H9 (cell line): ENCODE measurements around the gene NDC80. TPM values are rescaled to one million over a fixed set of nuclear protein-coding genes. Genes with fewer than 3 reads are reported as not detected.

ENCODE experiments used
- DNase-seq: peaks from one replicate; pipeline ENCODE4 v3.0.0-alpha.2; 2017
- H2AFZ ChIP-seq: one replicate; pipeline ENCODE4 v1.6.1; 2013; ENCODE audit warnings: mild to moderate bottlenecking, low read length, control low read depth, moderate library complexity
- H2AK5ac ChIP-seq: 2 replicates; pipeline ENCODE4 v1.6.1; 2013; ENCODE audit warnings: low read length, control low read depth, mixed read lengths; ENCODE audit not compliant: insufficient read length
- H2BK120ac ChIP-seq: one replicate; pipeline ENCODE4 v1.6.1; 2013; ENCODE audit warnings: low read depth, mild to moderate bottlenecking, low read length, control low read depth, inconsistent platforms; ENCODE audit not compliant: poor library complexity, severe bottlenecking
- H2BK12ac ChIP-seq: 2 replicates; pipeline ENCODE4 v1.6.1; 2013; ENCODE audit warnings: low read length, control low read depth, mixed read lengths, low read depth; ENCODE audit not compliant: insufficient read length
- H2BK15ac ChIP-seq: 2 replicates; pipeline ENCODE4 v1.6.1; 2013; ENCODE audit warnings: low read depth, low read length, control low read depth
- H2BK20ac ChIP-seq: one replicate; pipeline ENCODE4 v1.6.1; 2013; ENCODE audit warnings: low read depth, mild to moderate bottlenecking, low read length, control low read depth, inconsistent platforms; ENCODE audit not compliant: poor library complexity, severe bottlenecking
- H2BK5ac ChIP-seq: 2 replicates; pipeline ENCODE4 v1.6.1; 2013; ENCODE audit warnings: low read length, control low read depth, mixed read lengths; ENCODE audit not compliant: insufficient read length
- H3K14ac ChIP-seq: 2 replicates; pipeline ENCODE4 v1.6.1; 2013; ENCODE audit warnings: low read length, control low read depth; ENCODE audit not compliant: insufficient read depth
- H3K18ac ChIP-seq: 2 replicates; pipeline ENCODE4 v1.6.1; 2013; ENCODE audit warnings: low read depth, mild to moderate bottlenecking, mixed read lengths, low read length, control low read depth; ENCODE audit not compliant: insufficient read length
- H3K23ac ChIP-seq: 2 replicates; pipeline ENCODE4 v1.6.1; 2013; ENCODE audit warnings: low read length, control low read depth, mixed read lengths, low read depth; ENCODE audit not compliant: insufficient read length
- H3K23me2 ChIP-seq: 2 replicates; pipeline ENCODE4 v1.6.1; 2013; ENCODE audit warnings: low read depth, mild to moderate bottlenecking, mixed read lengths, low read length, control low read depth; ENCODE audit not compliant: insufficient read length, poor library complexity, severe bottlenecking
- H3K27ac ChIP-seq: 2 replicates; pipeline ENCODE4 v1.5.1; 2013; ENCODE audit warnings: low read length, control low read depth, mixed read lengths, low read depth; ENCODE audit not compliant: insufficient read length
- H3K27me3 ChIP-seq: 2 replicates; pipeline ENCODE4 v1.6.1; 2013; ENCODE audit warnings: low read length, control low read depth, inconsistent platforms; ENCODE audit not compliant: insufficient read depth
- H3K4ac ChIP-seq: 2 replicates; pipeline ENCODE4 v1.6.1; 2013; ENCODE audit warnings: low read depth, mild to moderate bottlenecking, control low read depth, inconsistent platforms, low read length, moderate library complexity
- H3K4me1 ChIP-seq: 2 replicates; pipeline ENCODE4 v1.6.1; 2013; ENCODE audit warnings: low read length, control low read depth, inconsistent platforms; ENCODE audit not compliant: insufficient read depth
- H3K4me2 ChIP-seq: 2 replicates; pipeline ENCODE4 v1.6.1; 2013; ENCODE audit warnings: low read length, control low read depth, mixed read lengths; ENCODE audit not compliant: insufficient read length, insufficient read depth
- H3K56ac ChIP-seq: 2 replicates; pipeline ENCODE4 v1.6.1; 2013; ENCODE audit warnings: low read depth, mild to moderate bottlenecking, mixed read lengths, low read length, control low read depth; ENCODE audit not compliant: insufficient read length
- H3K79me1 ChIP-seq: 2 replicates; pipeline ENCODE4 v1.6.1; 2013; ENCODE audit warnings: low read depth, mild to moderate bottlenecking, moderate library complexity, low read length, control low read depth, inconsistent platforms; ENCODE audit not compliant: insufficient read depth, poor library complexity, severe bottlenecking
- H3K79me2 ChIP-seq: 2 replicates; pipeline ENCODE4 v1.6.1; 2013; ENCODE audit warnings: low read length, control low read depth, inconsistent platforms; ENCODE audit not compliant: insufficient read depth
- H3K9ac ChIP-seq: 2 replicates; pipeline ENCODE4 v1.6.1; 2013; ENCODE audit warnings: low read length, control low read depth, mixed read lengths; ENCODE audit not compliant: insufficient read length; ENCODE audit errors: extremely low read depth
- H3K9me3 ChIP-seq: one replicate; pipeline ENCODE4 v1.6.1; 2013; ENCODE audit warnings: low read depth, low read length, inconsistent platforms; ENCODE audit not compliant: control insufficient read depth
- H3T11ph ChIP-seq: one replicate; pipeline ENCODE4 v1.6.1; 2013; ENCODE audit warnings: mild to moderate bottlenecking, low read length, control low read depth, inconsistent platforms
- H4K20me1 ChIP-seq: one replicate; pipeline ENCODE4 v1.6.1; 2013; ENCODE audit not compliant: control insufficient read depth, insufficient read length, insufficient read depth
- H4K5ac ChIP-seq: 2 replicates; pipeline ENCODE4 v1.6.1; 2013; ENCODE audit warnings: low read depth, mild to moderate bottlenecking, mixed read lengths, low read length, control low read depth; ENCODE audit not compliant: insufficient read length
- H4K8ac ChIP-seq: replicated peaks from 2 replicates; pipeline ENCODE4 v1.6.1; 2013; ENCODE audit warnings: low read length, control low read depth, mixed read lengths, low read depth; ENCODE audit not compliant: insufficient read length
- H4K91ac ChIP-seq: 2 replicates; pipeline ENCODE4 v1.6.1; 2013; ENCODE audit warnings: low read depth, mild to moderate bottlenecking, moderate library complexity, mixed read lengths, low read length, control low read depth; ENCODE audit not compliant: insufficient read length
- H3K27ac Mint-ChIP-seq, 3 experiments: 2 replicates in 2 of 3; 3 replicates in 1 of 3; pipeline ENCODE4 v1.8.0; 2020 to 2021; ENCODE audit warnings: mixed read lengths in 3 of 3, mild to moderate bottlenecking in 1 of 3, moderate library complexity in 1 of 3
- H3K27me3 Mint-ChIP-seq: 2 replicates; pipeline ENCODE4 v1.8.0; 2021; ENCODE audit warnings: low read depth, mild to moderate bottlenecking, moderate library complexity, mixed read lengths
- H3K36me3 Mint-ChIP-seq, 3 experiments: 2 replicates in 2 of 3; 3 replicates in 1 of 3; pipeline ENCODE4 v1.8.0; 2020 to 2021; ENCODE audit warnings: low read depth in 3 of 3, mixed read lengths in 3 of 3; ENCODE audit not compliant: insufficient read depth in 1 of 3
- H3K4me1 Mint-ChIP-seq, 2 experiments: 2 replicates each; pipeline ENCODE4 v1.8.0; 2020; ENCODE audit warnings: mixed read lengths in 2 of 2
- H3K4me3 Mint-ChIP-seq, 2 experiments: 2 replicates in 1 of 2; 3 replicates in 1 of 2; pipeline ENCODE4 v1.8.0; 2020 to 2021; ENCODE audit warnings: mild to moderate bottlenecking in 2 of 2, mixed read lengths in 2 of 2, moderate library complexity in 1 of 2
- H3K9me3 Mint-ChIP-seq, 2 experiments: 2 replicates in 1 of 2; 3 replicates in 1 of 2; pipeline ENCODE4 v1.8.0; 2020; ENCODE audit warnings: mild to moderate bottlenecking in 2 of 2, mixed read lengths in 2 of 2, moderate library complexity in 1 of 2
- CTCF ChIP-seq: fragments of 200-600 bp; sonication (generic); conservative IDR thresholded peaks from 3 replicates; pipeline ENCODE4 v1.8.0; 2021; ENCODE audit warnings: antibody characterized with exemption, mild to moderate bottlenecking
- WGBS: extraction: QIAGEN DNeasy Blood & Tissue Kit; methylation state at CpG from one replicate; pipeline ENCODE4 v1.1.7; 2013; ENCODE audit warnings: missing lambda C conversion rate, low lambda C conversion rate, mixed read lengths; ENCODE audit not compliant: insufficient read length; ENCODE audit errors: extremely low coverage; 5-methylcytosine and 5-hydroxymethylcytosine counted together
- total RNA-seq: library from RNA; stranded (reverse); gene quantifications from 2 replicates; pipeline ENCODE4 v1.2.1, GENCODE V29; 2021

Gene NDC80
- total RNA-seq, 1 experiment from 2014 or later: 39.5 TPM

GRCh38 chr18:2551425-2551824 is 19.9 kb upstream of the NDC80 start:
- no peak overlapping the region for H3K27ac Mint-ChIP-seq
- WGBS: no CpG with 5 or more reads among the region's 3 CpGs

More at GRCh38 chr18:2551425-2551824, 19.9 kb upstream of the NDC80 start:
- Histone ChIP-seq H3K27ac (no peak overlapping the region), H3K4me2 (no peak overlapping the region), H4K20me1 (no peaks in the 10 kb centered on the region), H3K56ac (no peak overlapping the region), H3T11ph (no peak overlapping the region), H3K27me3 (no peaks in the 10 kb centered on the region), H2BK12ac (no peak overlapping the region), H4K5ac (no peak overlapping the region), H2BK15ac (no peak overlapping the region), H3K4me1 (no peaks in the 10 kb centered on the region), H2AK5ac (no peak overlapping the region), H3K23ac (no peak overlapping the region), H2BK20ac (no peak overlapping the region), H3K14ac (no peak overlapping the region), H3K18ac (no peak overlapping the region), H3K9ac (no peak overlapping the region), H3K79me2 (no peaks in the 10 kb centered on the region), H3K79me1 (no peaks in the 10 kb centered on the region), H4K8ac (no peak overlapping the region), H2BK5ac (no peak overlapping the region), H3K23me2 (no peaks in the 10 kb centered on the region), H4K91ac (no peak overlapping the region), H3K9me3 (no peaks in the 10 kb centered on the region), H3K4ac (no peak overlapping the region), H2BK120ac (no peak overlapping the region), H2AFZ (no peak overlapping the region)
- no peak for DNase-seq
- Mint-ChIP-seq H3K27me3 (no peaks in the 10 kb centered on the region), H3K4me1 (peaks cover 4 to 5% of the 10 kb centered on the region in 2 experiments), H3K9me3 (no peaks in the 10 kb centered on the region), H3K4me3 (no peak overlapping the region), H3K36me3 (peaks cover 5 to 20% (median 18%) of the 10 kb centered on the region in 3 experiments; a peak in 6 of 7 replicates)
- TF ChIP-seq CTCF: no peak
